ENCODE data around the gene RECK.

The RECK gene

DNA sequence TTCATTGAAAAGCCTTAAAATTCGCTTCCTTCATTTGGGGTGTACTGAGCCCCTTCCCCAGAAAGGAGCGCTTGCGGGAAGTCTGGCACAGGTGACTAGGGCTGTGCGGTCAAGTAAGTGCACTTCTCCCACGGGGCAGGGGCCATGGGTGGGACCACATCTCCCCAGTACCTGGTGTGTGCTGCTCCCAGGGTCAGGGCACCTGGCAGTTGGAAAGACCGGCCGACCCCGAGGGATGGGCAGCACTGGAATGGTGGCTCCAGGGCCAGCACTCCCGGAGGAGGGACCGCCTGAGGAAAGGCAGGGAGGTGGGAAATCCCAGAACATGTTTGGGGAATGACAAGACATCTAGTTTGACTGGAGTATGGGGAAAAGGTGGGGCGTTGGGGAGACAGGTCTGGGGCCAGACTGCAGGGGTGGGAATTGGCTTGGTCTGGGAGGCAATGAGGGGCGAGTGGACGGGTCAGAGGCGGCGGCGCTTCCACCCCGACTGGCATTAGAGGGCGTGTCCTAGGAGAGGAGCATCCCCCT is 99.1 kb downstream of the RECK start:
- peaks cover 60% of the 10 kb centered on the region for H3K4me1 ChIP-seq (ENCODE audit: control insufficient read depth, insufficient read depth, low read length)

DNA sequence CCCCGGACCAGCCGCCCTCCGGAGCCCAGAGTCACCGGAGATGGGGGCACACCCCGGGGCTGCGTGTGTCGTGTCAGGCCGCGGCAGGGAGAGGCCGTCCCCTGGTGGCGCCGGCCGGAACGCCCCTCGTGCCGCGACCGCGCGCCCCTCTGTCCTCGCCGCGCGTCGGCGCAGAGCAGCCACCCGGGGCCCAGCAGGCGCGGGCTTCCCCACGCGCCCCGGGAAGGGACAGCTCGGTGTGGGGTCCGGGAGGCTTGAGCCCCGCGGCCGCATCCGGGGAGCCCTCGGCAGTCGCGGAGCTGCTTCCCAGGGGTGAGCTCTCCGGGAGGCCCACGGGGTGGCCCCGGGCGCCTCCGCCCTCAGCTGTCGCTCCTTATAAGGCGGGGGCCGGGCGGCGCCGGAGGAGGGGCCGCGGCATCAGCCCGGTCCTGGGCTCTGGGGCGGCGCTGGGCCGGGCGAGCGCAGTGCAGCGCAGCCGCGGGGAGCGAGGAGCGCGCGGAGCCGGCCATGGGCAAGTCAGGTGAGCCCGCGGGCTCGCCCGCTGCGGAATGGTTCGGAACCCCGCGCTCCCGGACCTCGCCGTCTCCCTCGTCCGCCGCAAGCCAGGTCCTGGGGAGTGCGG is 99.7 kb downstream of the RECK start, which contains the start of gene GLIPR2:
TSS of gene GLIPR2 (plus strand) at position 462 of the 622 bp plus-strand sequence. CDS start at position 508, 46 bp downstream.
- peak; percentile 91 for DNase-seq (ENCODE audit: low read depth)
- peak within 1 kb of the TSS; percentile 96 for H3K4me3 ChIP-seq (ENCODE audit: low read length)
- no peaks in the 10 kb centered on the region for H3K9me3 ChIP-seq (ENCODE audit: control insufficient read depth, low read length)
- no peaks in the 10 kb centered on the region for H3K27me3 ChIP-seq (replicated peaks; ENCODE audit: control insufficient read depth, insufficient read depth, low read length)
- H3K4me1 ChIP-seq (ENCODE audit: control insufficient read depth, insufficient read depth, low read length), result peaks cover 65% of the 10 kb centered on the region
- peak within 1 kb of the TSS; percentile 93 for H3K9ac ChIP-seq (ENCODE audit: low read length)
- H3K36me3 ChIP-seq (ENCODE audit: control insufficient read depth, insufficient read depth, low read length, severe bottlenecking), result peaks cover 2% of the 10 kb centered on the region

More for the DNA sequence above, 99.1 kb downstream of the RECK start:
- Histone ChIP-seq H3K36me3 (ENCODE audit: control insufficient read depth, insufficient read depth, low read length, severe bottlenecking) (peaks cover 2% of the 10 kb centered on the region), H3K4me3 (ENCODE audit: low read length) (peak overlapping the region; percentile 96), H3K9ac (ENCODE audit: low read length) (peak overlapping the region; percentile 93), H3K9me3 (ENCODE audit: control insufficient read depth, low read length) (no peaks in the 10 kb centered on the region), H3K27me3 (replicated peaks; ENCODE audit: control insufficient read depth, insufficient read depth, low read length) (no peaks in the 10 kb centered on the region)
- no peak for DNase-seq (ENCODE audit: low read depth)

DNA sequence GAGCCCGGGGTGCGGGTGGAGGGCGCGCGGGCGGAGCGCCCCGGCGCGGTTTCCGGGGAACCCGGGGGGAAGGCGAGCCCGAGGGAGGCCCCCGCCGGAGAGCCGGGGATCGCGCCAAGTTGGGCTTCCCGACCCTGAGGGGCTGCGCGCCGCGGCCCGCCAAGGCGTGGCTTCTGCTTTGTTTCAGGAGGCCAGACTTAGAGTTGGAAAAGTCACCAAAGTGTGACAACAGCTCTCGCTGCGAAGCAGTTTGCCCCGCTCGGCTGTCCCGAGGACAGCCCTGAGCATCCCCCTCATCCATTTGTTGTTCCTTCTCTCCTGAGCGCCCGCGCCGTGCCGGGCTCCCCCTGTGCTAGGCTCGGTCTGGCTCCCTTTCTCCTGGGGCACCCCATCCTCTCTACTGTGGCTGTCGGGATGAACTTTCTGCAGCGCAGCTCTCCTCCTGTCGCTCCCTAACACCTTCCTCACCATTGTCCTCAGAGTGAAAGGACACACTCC is 100.2 kb downstream of the RECK start:
- H3K4me1 ChIP-seq (ENCODE audit: control insufficient read depth, insufficient read depth, low read length), result peaks cover 65% of the 10 kb centered on the region
- peak overlapping the region; percentile 96 for H3K4me3 ChIP-seq (ENCODE audit: low read length)
- DNase-seq (ENCODE audit: low read depth), result peak; percentile 54
- H3K27me3 ChIP-seq (replicated peaks; ENCODE audit: control insufficient read depth, insufficient read depth, low read length), result no peaks in the 10 kb centered on the region
- H3K9me3 ChIP-seq (ENCODE audit: control insufficient read depth, low read length), result no peaks in the 10 kb centered on the region
- H3K36me3 ChIP-seq (ENCODE audit: control insufficient read depth, insufficient read depth, low read length, severe bottlenecking), result peaks cover 4% of the 10 kb centered on the region
- peak overlapping the region; percentile 93 for H3K9ac ChIP-seq (ENCODE audit: low read length)

DNA sequence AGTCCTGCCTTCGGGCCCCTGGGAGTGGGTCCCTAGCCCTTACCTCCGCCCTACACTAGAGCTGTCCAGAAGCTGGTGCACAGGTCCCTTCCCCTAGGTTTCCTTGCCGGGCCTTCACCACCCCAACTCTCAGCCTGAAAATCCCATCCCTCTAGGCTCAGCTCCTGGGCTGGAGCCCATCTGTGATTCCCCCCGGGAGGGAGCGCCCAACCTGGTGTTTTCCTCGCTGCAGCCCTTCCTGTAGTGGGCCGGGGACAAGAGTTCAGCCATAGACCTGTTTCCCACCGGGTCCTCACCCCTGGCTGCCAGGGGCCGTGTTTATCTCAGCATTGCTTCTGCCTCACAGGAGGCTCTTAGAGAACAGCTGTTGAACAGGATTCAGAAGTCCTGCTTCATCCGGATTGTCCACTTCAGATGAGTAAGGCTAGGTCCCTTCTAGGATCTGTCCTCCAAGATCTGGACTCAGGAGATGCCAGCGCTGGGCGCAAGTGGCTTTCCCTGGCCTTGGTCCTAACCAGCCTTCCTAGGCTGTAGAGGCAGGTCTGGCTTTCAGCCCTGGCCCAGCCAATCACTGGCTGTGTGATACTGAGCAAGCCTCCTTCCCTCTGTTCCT is 100.8 kb downstream of the RECK start:
- Histone ChIP-seq H3K4me3 (ENCODE audit: low read length) (peak overlapping the region; percentile 96), H3K4me1 (ENCODE audit: control insufficient read depth, insufficient read depth, low read length) (peaks cover 65% of the 10 kb centered on the region), H3K36me3 (ENCODE audit: control insufficient read depth, insufficient read depth, low read length, severe bottlenecking) (peaks cover 10% of the 10 kb centered on the region), H3K9me3 (ENCODE audit: control insufficient read depth, low read length) (no peaks in the 10 kb centered on the region), H3K27me3 (replicated peaks; ENCODE audit: control insufficient read depth, insufficient read depth, low read length) (no peaks in the 10 kb centered on the region), H3K9ac (ENCODE audit: low read length) (peak overlapping the region; percentile 93)
- peak; percentile 43 for DNase-seq (ENCODE audit: low read depth)

DNA sequence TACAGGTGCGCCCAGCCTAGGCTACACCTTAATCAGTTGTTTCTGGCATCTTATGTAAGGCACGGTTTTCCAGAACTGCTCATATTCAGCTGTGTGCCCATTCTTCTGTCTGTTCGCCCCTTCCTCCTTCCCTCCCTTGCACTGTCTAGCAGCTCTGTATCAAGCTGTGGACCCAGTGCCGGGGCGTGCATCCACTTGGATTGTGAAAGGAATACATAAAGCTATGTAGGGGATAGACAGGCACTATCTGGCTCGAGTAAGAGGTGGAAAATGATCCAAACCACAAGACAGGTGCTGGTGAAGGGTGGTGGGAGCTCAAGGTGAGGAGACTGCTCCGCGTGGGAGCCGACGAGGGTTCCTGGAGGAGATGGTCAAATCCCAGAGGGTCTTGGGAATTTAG is 101.8 kb downstream of the RECK start:
- Histone ChIP-seq H3K27me3 (replicated peaks; ENCODE audit: control insufficient read depth, insufficient read depth, low read length) (no peaks in the 10 kb centered on the region), H3K4me3 (ENCODE audit: low read length) (peak overlapping the region; percentile 96), H3K36me3 (ENCODE audit: control insufficient read depth, insufficient read depth, low read length, severe bottlenecking) (peaks cover 17% of the 10 kb centered on the region), H3K4me1 (ENCODE audit: control insufficient read depth, insufficient read depth, low read length) (peaks cover 69% of the 10 kb centered on the region), H3K9ac (ENCODE audit: low read length) (peak overlapping the region; percentile 12), H3K9me3 (ENCODE audit: control insufficient read depth, low read length) (no peaks in the 10 kb centered on the region)
- DNase-seq (ENCODE audit: low read depth), result no peak

DNA sequence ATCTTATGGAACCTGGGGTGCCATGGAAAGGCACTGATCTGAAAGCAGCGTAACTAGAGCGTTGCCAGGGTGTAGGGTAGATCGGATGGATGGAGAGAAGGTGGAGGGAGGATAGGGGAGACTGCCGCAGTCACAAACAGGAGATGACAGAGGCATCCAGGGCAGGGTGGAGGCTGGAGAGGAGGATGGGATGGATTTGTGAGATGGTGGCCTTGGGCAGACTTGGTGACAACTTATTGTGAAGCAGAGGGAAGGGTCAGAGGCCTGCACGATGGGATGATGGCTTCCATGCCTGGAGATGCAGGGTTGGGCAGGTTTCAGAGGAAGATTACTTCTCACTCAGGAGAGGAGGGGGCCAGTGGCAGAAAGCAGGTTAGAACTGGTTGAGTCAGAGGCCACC is 102.2 kb downstream of the RECK start:
- Histone ChIP-seq H3K9ac (ENCODE audit: low read length) (no peak overlapping the region), H3K9me3 (ENCODE audit: control insufficient read depth, low read length) (no peaks in the 10 kb centered on the region), H3K27me3 (replicated peaks; ENCODE audit: control insufficient read depth, insufficient read depth, low read length) (no peaks in the 10 kb centered on the region), H3K4me1 (ENCODE audit: control insufficient read depth, insufficient read depth, low read length) (peaks cover 70% of the 10 kb centered on the region), H3K36me3 (ENCODE audit: control insufficient read depth, insufficient read depth, low read length, severe bottlenecking) (peaks cover 21% of the 10 kb centered on the region), H3K4me3 (ENCODE audit: low read length) (peak overlapping the region; percentile 96)
- DNase-seq (ENCODE audit: low read depth), result no peak

DNA sequence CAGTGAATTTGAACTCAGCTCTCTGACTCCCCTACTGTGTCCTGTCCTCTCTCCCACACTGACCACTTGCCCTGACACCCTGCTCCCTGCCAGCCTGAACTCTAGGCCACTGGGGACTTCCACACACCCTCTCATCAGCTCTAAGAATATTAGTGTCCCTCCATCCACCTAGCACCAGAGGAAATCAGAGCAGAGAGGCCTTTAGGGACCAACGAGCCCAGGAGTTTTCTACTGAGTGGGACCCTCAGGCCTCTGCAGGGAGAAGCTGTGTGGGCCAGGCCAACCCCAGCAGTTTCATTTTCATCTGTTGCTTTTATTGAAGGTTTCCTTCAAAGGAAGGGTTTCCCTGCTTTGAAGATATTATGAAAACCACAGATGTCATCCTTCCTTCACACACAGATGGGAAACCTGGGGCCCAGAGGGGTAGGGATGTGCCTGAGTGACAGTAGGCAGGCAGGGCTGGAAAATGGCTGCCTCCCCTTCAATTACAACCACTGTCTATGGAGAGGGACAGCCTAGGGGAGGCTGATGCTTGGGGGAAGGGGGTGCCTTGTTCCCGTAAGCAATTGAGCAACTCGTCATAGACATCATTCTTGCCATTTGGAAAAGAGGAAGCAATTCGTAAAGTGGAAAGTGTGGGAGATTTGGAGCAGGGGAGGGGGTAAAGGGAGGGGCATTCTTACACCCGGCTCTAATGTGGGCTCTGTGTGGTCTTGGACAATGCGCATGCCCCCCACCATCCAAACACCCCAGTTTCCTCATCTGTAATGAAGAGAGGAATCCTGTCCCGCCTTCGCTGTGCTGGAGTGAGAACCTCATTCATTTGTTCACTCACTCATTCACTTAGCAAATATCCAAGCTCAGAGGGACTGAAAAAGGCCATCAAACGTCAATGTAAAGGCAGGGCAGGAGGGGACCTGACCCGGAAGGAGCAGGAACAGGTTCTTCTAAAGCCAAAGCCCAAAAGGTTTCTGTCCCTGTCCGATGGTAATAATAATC is 103.7 kb downstream of the RECK start:
- peaks cover 75% of the 10 kb centered on the region for H3K4me1 ChIP-seq (ENCODE audit: control insufficient read depth, insufficient read depth, low read length)
- peak overlapping the region; percentile 19 for H3K4me3 ChIP-seq (ENCODE audit: low read length)
- H3K9me3 ChIP-seq (ENCODE audit: control insufficient read depth, low read length), result no peaks in the 10 kb centered on the region
- no peak for DNase-seq (ENCODE audit: low read depth)
- peak overlapping the region; percentile 21 for H3K9ac ChIP-seq (ENCODE audit: low read length)
- no peaks in the 10 kb centered on the region for H3K27me3 ChIP-seq (replicated peaks; ENCODE audit: control insufficient read depth, insufficient read depth, low read length)
- peaks cover 36% of the 10 kb centered on the region for H3K36me3 ChIP-seq (ENCODE audit: control insufficient read depth, insufficient read depth, low read length, severe bottlenecking)

DNA sequence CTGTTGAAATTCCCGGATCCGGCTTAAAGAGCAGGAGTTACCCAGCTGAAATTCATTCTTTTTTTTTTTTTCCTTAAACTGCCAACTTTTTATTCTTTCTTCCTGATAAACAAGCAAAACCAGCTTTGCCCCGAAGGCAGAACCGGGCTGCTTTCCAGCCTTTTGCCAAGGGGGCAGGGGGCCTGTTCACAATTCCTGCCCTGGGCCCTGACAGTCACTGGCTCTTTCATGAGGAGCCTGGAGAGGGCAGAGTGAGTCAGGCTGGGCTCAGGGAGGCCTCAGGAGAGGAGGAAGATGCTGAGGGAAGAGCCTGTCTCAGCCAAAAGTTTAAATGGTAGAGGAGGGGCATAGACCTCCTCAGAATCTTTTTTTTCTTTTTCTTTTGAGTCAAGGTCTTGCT is 104.6 kb downstream of the RECK start:
- no peak overlapping the region for H3K4me3 ChIP-seq (ENCODE audit: low read length)
- no peaks in the 10 kb centered on the region for H3K27me3 ChIP-seq (replicated peaks; ENCODE audit: control insufficient read depth, insufficient read depth, low read length)
- peak; percentile 61 for DNase-seq (ENCODE audit: low read depth)
- H3K36me3 ChIP-seq (ENCODE audit: control insufficient read depth, insufficient read depth, low read length, severe bottlenecking), result peaks cover 44% of the 10 kb centered on the region
- no peaks in the 10 kb centered on the region for H3K9me3 ChIP-seq (ENCODE audit: control insufficient read depth, low read length)
- peaks cover 69% of the 10 kb centered on the region for H3K4me1 ChIP-seq (ENCODE audit: control insufficient read depth, insufficient read depth, low read length)
- H3K9ac ChIP-seq (ENCODE audit: low read length), result peak overlapping the region; percentile 17

DNA sequence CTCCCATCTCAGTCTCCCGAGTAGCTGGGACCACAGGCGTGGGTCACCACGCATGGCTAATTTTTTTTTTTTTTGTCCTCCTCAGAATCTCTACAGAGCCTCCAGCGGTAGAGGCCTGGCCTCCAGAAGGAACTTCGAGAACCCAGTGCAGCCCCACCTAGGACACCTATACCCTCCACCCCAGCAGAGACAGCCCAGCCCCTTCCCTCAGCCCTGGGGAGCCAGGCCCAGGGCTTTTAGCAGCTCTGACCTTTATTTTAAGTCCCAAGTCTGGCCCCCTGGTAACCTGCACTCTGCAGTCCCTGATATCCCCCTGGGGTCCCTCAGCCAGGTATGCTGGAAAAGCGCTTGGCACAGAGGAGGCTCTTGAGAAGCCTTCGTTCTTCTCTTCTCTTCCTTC is 105.0 kb downstream of the RECK start:
- Histone ChIP-seq H3K4me1 (ENCODE audit: control insufficient read depth, insufficient read depth, low read length) (peaks cover 69% of the 10 kb centered on the region), H3K36me3 (ENCODE audit: control insufficient read depth, insufficient read depth, low read length, severe bottlenecking) (peaks cover 46% of the 10 kb centered on the region), H3K4me3 (ENCODE audit: low read length) (no peak overlapping the region), H3K9me3 (ENCODE audit: control insufficient read depth, low read length) (no peaks in the 10 kb centered on the region), H3K27me3 (replicated peaks; ENCODE audit: control insufficient read depth, insufficient read depth, low read length) (no peaks in the 10 kb centered on the region), H3K9ac (ENCODE audit: low read length) (peak overlapping the region; percentile 17)
- DNase-seq (ENCODE audit: low read depth), result no peak

DNA sequence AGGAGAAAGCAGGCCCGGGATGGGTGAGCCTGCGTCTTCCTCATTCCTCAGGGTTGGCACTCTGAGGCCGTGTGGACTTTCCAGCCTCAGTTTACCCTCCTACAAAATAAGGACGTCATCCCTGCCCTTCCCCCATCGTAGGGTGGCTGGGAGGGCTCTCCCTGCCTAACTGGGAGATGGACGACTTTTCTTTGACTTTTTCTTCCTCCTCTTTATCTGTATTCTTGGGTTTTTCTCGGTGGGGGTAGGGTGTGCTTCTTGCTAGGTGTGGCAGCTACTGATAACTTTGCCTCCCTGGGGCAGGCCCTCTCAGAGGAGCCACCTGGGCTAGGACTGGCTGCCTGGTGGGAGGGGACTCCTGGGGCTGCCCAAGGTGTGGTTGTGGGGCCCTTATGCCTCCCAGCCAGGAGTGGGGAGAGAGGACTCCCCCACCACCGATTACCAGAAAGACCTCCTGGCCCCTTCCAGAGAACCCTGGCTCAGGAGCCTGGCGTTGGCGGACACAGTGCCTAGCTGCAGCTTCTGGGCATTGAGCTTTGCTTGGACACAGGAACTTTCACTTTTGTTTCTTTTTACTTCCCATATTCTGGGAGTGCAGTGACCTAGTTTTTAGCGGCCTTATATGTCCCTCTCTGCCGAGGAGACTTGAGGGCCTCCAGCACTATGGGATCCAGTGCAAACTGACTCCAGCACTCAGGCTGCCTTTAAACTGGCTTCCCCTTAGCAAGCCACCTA is 106.0 kb downstream of the RECK start:
- no peak for DNase-seq (ENCODE audit: low read depth)
- Histone ChIP-seq H3K9me3 (ENCODE audit: control insufficient read depth, low read length) (no peaks in the 10 kb centered on the region), H3K4me1 (ENCODE audit: control insufficient read depth, insufficient read depth, low read length) (peaks cover 69% of the 10 kb centered on the region), H3K27me3 (replicated peaks; ENCODE audit: control insufficient read depth, insufficient read depth, low read length) (no peaks in the 10 kb centered on the region), H3K4me3 (ENCODE audit: low read length) (peak overlapping the region; percentile 38), H3K9ac (ENCODE audit: low read length) (peak overlapping the region; percentile 54), H3K36me3 (ENCODE audit: control insufficient read depth, insufficient read depth, low read length, severe bottlenecking) (peaks cover 46% of the 10 kb centered on the region)
